ENCODE results near the gene NEK10. TPM values are rescaled to one million over a fixed set of nuclear protein-coding genes. Genes with fewer than 3 reads are reported as not detected.

The NEK10 gene
- total and polyA plus RNA-seq, 2 of the 4 experiments (the other 2 are of a cell fraction) = 2.2 to 6.6 TPM

- Histone ChIP-seq H2AFZ (replicated peaks; ENCODE audit: low read length, poor library complexity) (no peak overlapping the region), H3K4me3 (ENCODE audit: insufficient read depth, low read depth, low read length) (no peak overlapping the region), H2AK9ac (replicated peaks; ENCODE audit: low read depth, low read length, poor library complexity) (no peak overlapping the region), H2AK5ac (ENCODE audit: low read depth, low read length) (no peak overlapping the region), H2BK120ac (ENCODE audit: low read depth, low read length) (no peak overlapping the region), H3K9me1 (ENCODE audit: insufficient read depth, low read length) (no peaks in the 10 kb centered on the region), H3K56ac (ENCODE audit: extremely low read depth, insufficient read depth, low read length) (no peak overlapping the region), H2BK20ac (ENCODE audit: low read depth, low read length) (no peak overlapping the region), H3K36me3 (ENCODE audit: control insufficient read depth, insufficient read depth, low read length) (no peaks in the 10 kb centered on the region), H3K14ac (replicated peaks; ENCODE audit: low read depth, low read length) (no peak overlapping the region), H3K79me1 (ENCODE audit: low read depth in 1 of 2, low read length in 2 of 2) (no peaks in the 10 kb centered on the region), H4K91ac (ENCODE audit: insufficient read depth, low read depth, low read length) (no peak overlapping the region), H3K4ac (ENCODE audit: low read depth, low read length) (no peak overlapping the region), H3K9me3 (ENCODE audit: control insufficient read depth, insufficient read depth, low read length) (no peaks in the 10 kb centered on the region), H3K18ac (ENCODE audit: low read depth, low read length) (no peak overlapping the region), H4K5ac (ENCODE audit: low read depth, low read length) (no peak overlapping the region), H3K4me1 (ENCODE audit: control insufficient read depth, insufficient read depth, low read length) (no peaks in the 10 kb centered on the region), H3K4me2 (ENCODE audit: low read depth, low read length) (no peak overlapping the region), H2BK5ac (ENCODE audit: low read depth, low read length, poor library complexity, severe bottlenecking) (no peak overlapping the region), H3K27ac (ENCODE audit: insufficient read depth, low read length) (no peak overlapping the region), H3K23ac (ENCODE audit: low read depth, low read length) (no peak overlapping the region), H4K8ac (ENCODE audit: low read depth in 2 of 2, low read length in 2 of 2) (no peak overlapping the region), H4K20me1 (ENCODE audit: insufficient read depth, low read length) (no peaks in the 10 kb centered on the region), H3K27me3 (ENCODE audit: control insufficient read depth, insufficient read depth, low read length) (no peaks in the 10 kb centered on the region; the same call in 1 of the 2 replicates), H3K9ac (ENCODE audit: low read depth, low read length) (no peak overlapping the region), H2BK15ac (ENCODE audit: low read depth, low read length) (no peak overlapping the region)
- intact Hi-C loops (cut with micrococcal nuclease) = no loop called here
- ATAC-seq (ENCODE audit: low read depth) = no peak
- CTCF ChIA-PET = no interaction called here
- dilution Hi-C loops (cut with HindIII; ENCODE audit: low sequenced_read_pairs, unreplicated experiment) = no loop called here
- DNase-seq = no peak
- WGBS, 2 experiments (ENCODE audit: extremely low coverage in 2 of 2, insufficient read length in 1 of 2) = no CpG with 5 or more reads among the region's 6 CpGs
- POLR2A ChIA-PET (ENCODE audit: unreplicated experiment) = no interaction called here
- in situ Hi-C loops (cut with MboI; ENCODE audit: low sequenced_read_pairs) = no loop called here
- no TSS peak for BruUV-seq (replicated peaks)
- TF ChIP-seq RCOR1 (IDR thresholded peaks at IDR 0.05; ENCODE audit: insufficient replicate concordance, low read length) = no peak
- TF ChIP-seq BHLHE40 (IDR thresholded peaks at IDR 0.05; ENCODE audit: low read depth, low read length) = no peak
- TF ChIP-seq CEBPB (IDR thresholded peaks at IDR 0.05; ENCODE audit: low read depth, low read length) = no peak
- TF ChIP-seq USF2 (IDR thresholded peaks at IDR 0.05; ENCODE audit: low read depth, low read length) = no peak
- no peak for TF ChIP-seq MAZ (IDR thresholded peaks at IDR 0.05; ENCODE audit: borderline replicate concordance, low read depth, low read length)
- TF ChIP-seq RAD21 (IDR thresholded peaks at IDR 0.05; ENCODE audit: low read length) = no peak
- TF ChIP-seq POLR2A (IDR thresholded peaks at IDR 0.05; ENCODE audit: low read depth, low read length) = no peak
- TF ChIP-seq MXI1 (IDR thresholded peaks at IDR 0.05; ENCODE audit: borderline replicate concordance, low read depth, low read length) = no peak
- TF ChIP-seq SMC3 (IDR thresholded peaks at IDR 0.05; ENCODE audit: low read depth, low read length) = no peak
- no peak for TF ChIP-seq ELK1 (IDR thresholded peaks at IDR 0.05; ENCODE audit: borderline replicate concordance, low read depth, low read length)
- TF ChIP-seq NFE2L2 (IDR thresholded peaks at IDR 0.05; ENCODE audit: low read depth, low read length) = no peak
- TF ChIP-seq MAFK (IDR thresholded peaks at IDR 0.05; ENCODE audit: low read depth, low read length) = no peak
- no peak for TF ChIP-seq CHD1 (IDR thresholded peaks at IDR 0.05; ENCODE audit: low read depth, low read length)
- TF ChIP-seq, protein P1, sequence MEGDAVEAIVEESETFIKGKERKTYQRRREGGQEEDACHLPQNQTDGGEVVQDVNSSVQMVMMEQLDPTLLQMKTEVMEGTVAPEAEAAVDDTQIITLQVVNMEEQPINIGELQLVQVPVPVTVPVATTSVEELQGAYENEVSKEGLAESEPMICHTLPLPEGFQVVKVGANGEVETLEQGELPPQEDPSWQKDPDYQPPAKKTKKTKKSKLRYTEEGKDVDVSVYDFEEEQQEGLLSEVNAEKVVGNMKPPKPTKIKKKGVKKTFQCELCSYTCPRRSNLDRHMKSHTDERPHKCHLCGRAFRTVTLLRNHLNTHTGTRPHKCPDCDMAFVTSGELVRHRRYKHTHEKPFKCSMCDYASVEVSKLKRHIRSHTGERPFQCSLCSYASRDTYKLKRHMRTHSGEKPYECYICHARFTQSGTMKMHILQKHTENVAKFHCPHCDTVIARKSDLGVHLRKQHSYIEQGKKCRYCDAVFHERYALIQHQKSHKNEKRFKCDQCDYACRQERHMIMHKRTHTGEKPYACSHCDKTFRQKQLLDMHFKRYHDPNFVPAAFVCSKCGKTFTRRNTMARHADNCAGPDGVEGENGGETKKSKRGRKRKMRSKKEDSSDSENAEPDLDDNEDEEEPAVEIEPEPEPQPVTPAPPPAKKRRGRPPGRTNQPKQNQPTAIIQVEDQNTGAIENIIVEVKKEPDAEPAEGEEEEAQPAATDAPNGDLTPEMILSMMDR (conservative IDR thresholded peaks at IDR 0.05; ENCODE audit: low read depth, low read length) = no peak
- TF ChIP-seq FOS (IDR thresholded peaks at IDR 0.05; ENCODE audit: low read depth, low read length) = no peak
- no peak for TF ChIP-seq RFX5 (IDR thresholded peaks at IDR 0.05; ENCODE audit: low read depth, low read length)
These were observed 292.2 kb downstream of the NEK10 start for GRCh38 chr3:27076815-27077630.
